Mesenchymal stem cell (in vitro differentiated cells and primary cell): ENCODE measurements around the gene NAT14.

Experiments used
- DNase-seq: peaks from one replicate; pipeline ENCODE4 v3.0.0-alpha.2; 2013
- H2AFZ ChIP-seq: one replicate; pipeline ENCODE4 v1.6.1; 2013; ENCODE audit warnings: low read depth, mild to moderate bottlenecking, control low read depth, inconsistent platforms, low read length, moderate library complexity
- H2AK5ac ChIP-seq: 2 replicates; pipeline ENCODE4 v1.6.1; 2013; ENCODE audit warnings: low read length, moderate library complexity, mild to moderate bottlenecking, inconsistent platforms; ENCODE audit not compliant: severe bottlenecking
- H2BK120ac ChIP-seq: one replicate; pipeline ENCODE4 v1.6.1; 2013; ENCODE audit warnings: low read depth, mild to moderate bottlenecking, inconsistent platforms, low read length, moderate library complexity
- H2BK12ac ChIP-seq, 2 experiments: one replicate each; pipeline ENCODE4 v1.6.1; 2013; ENCODE audit warnings: inconsistent platforms in 2 of 2, low read length in 2 of 2, mild to moderate bottlenecking in 2 of 2, moderate library complexity in 2 of 2, control low read depth in 1 of 2
- H2BK15ac ChIP-seq: one replicate; pipeline ENCODE4 v1.6.1; 2013; ENCODE audit warnings: mild to moderate bottlenecking, low read depth, inconsistent platforms; ENCODE audit not compliant: poor library complexity, severe bottlenecking
- H2BK5ac ChIP-seq: 2 replicates; pipeline ENCODE4 v1.6.1; 2013; ENCODE audit warnings: low read depth, mild to moderate bottlenecking, low read length, control low read depth, inconsistent platforms; ENCODE audit not compliant: poor library complexity, severe bottlenecking
- H3K14ac ChIP-seq, 2 experiments: one replicate each; pipeline ENCODE4 v1.6.1; 2013; ENCODE audit warnings: inconsistent platforms in 2 of 2, low read length in 2 of 2, control low read depth in 1 of 2, mild to moderate bottlenecking in 1 of 2, moderate library complexity in 1 of 2
- H3K18ac ChIP-seq, 2 experiments: one replicate each; pipeline ENCODE4 v1.6.1; 2013; ENCODE audit warnings: inconsistent platforms in 2 of 2, low read length in 2 of 2, control low read depth in 1 of 2, low read depth in 1 of 2, mild to moderate bottlenecking in 1 of 2
- H3K23ac ChIP-seq, 2 experiments: one replicate each; pipeline ENCODE4 v1.6.1; 2013; ENCODE audit warnings: inconsistent platforms in 2 of 2, low read length in 2 of 2, mild to moderate bottlenecking in 2 of 2, moderate library complexity in 2 of 2, control low read depth in 1 of 2
- H3K27ac ChIP-seq: 2 replicates; pipeline ENCODE4 v1.5.1; 2013; ENCODE audit warnings: mild to moderate bottlenecking, moderate library complexity, low read length, control low read depth, inconsistent platforms; ENCODE audit not compliant: poor library complexity, severe bottlenecking
- H3K27me3 ChIP-seq, 2 experiments: 2 replicates each; pipeline versions ENCODE4 v1.6.1 to v1.7.0; 2013; ENCODE audit warnings: low read length in 2 of 2, mild to moderate bottlenecking in 2 of 2, moderate library complexity in 2 of 2, control low read depth in 1 of 2, inconsistent platforms in 1 of 2; ENCODE audit not compliant: control insufficient read depth in 1 of 2, insufficient read depth in 1 of 2
- H3K36me3 ChIP-seq, 2 experiments: 2 replicates each; pipeline versions ENCODE4 v1.6.1 to v1.7.0; 2013; ENCODE audit warnings: low read length in 2 of 2, control low read depth in 1 of 2, inconsistent platforms in 1 of 2, low read depth in 1 of 2, mild to moderate bottlenecking in 1 of 2; ENCODE audit not compliant: insufficient read depth in 2 of 2, control insufficient read depth in 1 of 2
- H3K4ac ChIP-seq, 2 experiments: one replicate each; pipeline ENCODE4 v1.6.1; 2013; ENCODE audit warnings: inconsistent platforms in 2 of 2, low read length in 2 of 2, mild to moderate bottlenecking in 2 of 2, moderate library complexity in 2 of 2, control low read depth in 1 of 2, low read depth in 1 of 2
- H3K4me1 ChIP-seq: 2 replicates; pipeline ENCODE4 v1.6.1; 2013; ENCODE audit warnings: low read depth, low read length, control low read depth; ENCODE audit not compliant: control insufficient read depth, insufficient read depth
- H3K4me2 ChIP-seq: 2 replicates; pipeline ENCODE4 v1.6.1; 2013; ENCODE audit warnings: low read length, mild to moderate bottlenecking, inconsistent platforms; ENCODE audit not compliant: poor library complexity, severe bottlenecking
- H3K4me3 ChIP-seq, 2 experiments: 2 replicates each; pipeline versions ENCODE4 v1.5.1 to v1.7.0; 2013; ENCODE audit warnings: low read length in 2 of 2, mild to moderate bottlenecking in 2 of 2, control low read depth in 1 of 2, low read depth in 1 of 2; ENCODE audit not compliant: insufficient read depth in 1 of 2
- H3K79me1 ChIP-seq: replicated peaks from 2 replicates; pipeline ENCODE4 v1.6.1; 2013; ENCODE audit warnings: mild to moderate bottlenecking, control low read depth, low read length, inconsistent platforms; ENCODE audit not compliant: poor library complexity, severe bottlenecking
- H3K9ac ChIP-seq: 2 replicates; pipeline ENCODE4 v1.7.0; 2013; ENCODE audit warnings: mild to moderate bottlenecking, low read length, moderate library complexity
- H3K9me3 ChIP-seq: 2 replicates; pipeline ENCODE4 v1.7.0; 2013; ENCODE audit warnings: mild to moderate bottlenecking, low read length; ENCODE audit not compliant: control insufficient read depth
- H4K8ac ChIP-seq: one replicate; pipeline ENCODE4 v1.6.1; 2013; ENCODE audit warnings: inconsistent platforms, mild to moderate bottlenecking, low read length, moderate library complexity
- H4K91ac ChIP-seq: one replicate; pipeline ENCODE4 v1.6.1; 2013; ENCODE audit warnings: mild to moderate bottlenecking, low read length, inconsistent platforms
- WGBS: methylation state at CpG from one replicate; pipeline ENCODE4 v1.1.7; 2013; ENCODE audit warnings: mixed read lengths; 5-methylcytosine and 5-hydroxymethylcytosine counted together

The NAT14 gene

DNA sequence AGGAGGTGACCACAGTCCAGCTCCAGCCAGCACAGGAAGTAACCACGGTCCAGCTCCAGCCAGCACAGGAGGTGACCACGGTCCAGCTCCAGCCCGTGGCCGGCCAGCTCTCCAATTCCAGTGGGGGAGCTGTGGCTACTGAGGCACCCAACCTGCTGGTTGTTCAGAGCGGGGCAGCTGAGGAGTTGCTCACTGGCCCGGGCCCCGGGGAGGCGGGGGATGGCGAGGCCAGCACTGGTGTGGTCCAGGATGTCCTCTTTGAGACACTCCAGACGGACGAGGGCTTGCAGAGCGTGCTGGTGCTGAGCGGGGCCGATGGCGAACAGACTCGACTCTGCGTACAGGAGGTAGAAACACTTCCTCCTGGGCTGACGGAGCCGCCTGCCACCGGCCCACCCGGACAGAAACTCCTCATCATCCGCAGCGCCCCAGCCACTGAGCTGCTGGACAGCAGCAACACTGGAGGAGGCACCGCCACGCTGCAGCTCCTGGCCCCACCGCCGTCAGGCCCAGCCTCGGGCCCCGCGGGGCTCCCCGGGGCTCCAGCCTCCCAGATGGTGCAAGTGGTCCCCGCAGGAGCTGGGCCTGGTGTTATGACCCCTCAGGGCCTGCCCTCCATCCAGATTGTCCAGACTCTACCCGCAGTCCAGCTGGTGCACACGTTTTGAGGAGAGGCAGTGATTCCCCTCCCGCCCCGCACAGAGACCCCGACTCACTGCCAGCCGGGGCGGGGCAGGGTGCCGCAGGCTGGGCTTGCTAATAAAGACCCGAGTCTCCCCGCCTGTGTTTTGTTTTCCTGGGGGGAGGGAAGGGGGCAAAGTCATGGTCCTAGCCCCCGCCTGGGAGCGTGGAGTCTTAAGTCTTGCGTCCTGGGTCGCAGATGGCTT, 1.0 kb upstream of the NAT14 start:
- peak overlapping the region; percentile 92 for H3K4me2 ChIP-seq
- peak overlapping the region in 1 of 2 experiments; percentile 22 for H2BK12ac ChIP-seq
- WGBS = 72% methylated on average over 46 of the region's 46 CpGs
- peak overlapping the region; percentile 86 for H3K9ac ChIP-seq
- peaks cover 65% of the 10 kb centered on the region for H3K4me1 ChIP-seq
- H2BK15ac ChIP-seq = peak overlapping the region; percentile 3
- no peaks in the 10 kb centered on the region for H3K9me3 ChIP-seq
- H2AK5ac ChIP-seq = no peak overlapping the region
- H3K18ac ChIP-seq = no peak overlapping the region
- H3K27me3 ChIP-seq = no peaks in the 10 kb centered on the region
- H2BK5ac ChIP-seq = no peak overlapping the region
- H3K23ac ChIP-seq = peak overlapping the region in 1 of 2 experiments; percentile 43
- no peak overlapping the region for H4K8ac ChIP-seq
- H3K4ac ChIP-seq = peak overlapping the region; percentile 15 to 64
- H3K27ac ChIP-seq = no peak overlapping the region
- H4K91ac ChIP-seq = peak overlapping the region; percentile 44
- H3K36me3 ChIP-seq = peaks cover 6 to 57% of the 10 kb centered on the region in 2 experiments
- H3K79me1 ChIP-seq = peaks cover 20% of the 10 kb centered on the region
- H3K14ac ChIP-seq = no peak overlapping the region
- H2BK120ac ChIP-seq = no peak overlapping the region
- H3K4me3 ChIP-seq = peak overlapping the region in 1 of 2 experiments; percentile 78
- no peak overlapping the region for H2AFZ ChIP-seq
- no peak for DNase-seq

DNA sequence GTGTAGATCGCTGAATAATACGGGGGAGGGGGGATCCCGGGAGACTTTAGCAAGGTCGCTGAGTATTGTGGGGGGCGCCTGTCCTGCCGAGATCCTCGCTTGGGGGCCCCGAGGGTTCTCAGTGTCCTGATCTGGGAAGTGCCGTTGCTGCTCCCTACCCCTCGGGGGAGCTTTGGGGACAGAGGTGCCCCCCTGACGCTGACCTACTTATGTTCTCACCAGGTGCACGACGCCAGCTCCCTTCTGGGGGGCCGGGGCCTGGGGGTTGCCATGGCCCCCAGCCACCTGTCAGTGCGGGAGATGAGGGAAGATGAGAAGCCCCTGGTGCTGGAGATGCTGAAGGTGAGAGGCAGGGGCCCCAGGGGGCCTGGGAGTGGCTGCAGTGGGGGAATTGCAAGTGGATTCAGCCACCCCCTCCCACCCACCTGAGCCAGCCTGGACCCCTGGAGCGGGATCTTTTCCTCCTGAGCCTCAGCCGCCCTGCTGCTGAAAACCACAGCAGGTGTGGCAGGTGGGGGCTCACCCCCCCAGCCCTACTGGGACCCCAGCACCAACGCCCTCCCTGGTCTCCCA, 537 bp downstream of the NAT14 start:
- peak overlapping the region; percentile 98 for H2BK15ac ChIP-seq
- peak overlapping the region; percentile 19 for H2BK5ac ChIP-seq
- H3K9me3 ChIP-seq = no peaks in the 10 kb centered on the region
- H3K36me3 ChIP-seq = peaks cover 6 to 62% of the 10 kb centered on the region in 2 experiments
- peak overlapping the region; percentile 14 to 92 for H2BK12ac ChIP-seq
- peak overlapping the region; percentile 76 for H4K91ac ChIP-seq
- DNase-seq = no peak
- peak overlapping the region; percentile 38 for H2AK5ac ChIP-seq
- no peak overlapping the region for H2AFZ ChIP-seq
- peak overlapping the region; percentile 90 for H4K8ac ChIP-seq
- 18% methylated on average over 18 of the region's 18 CpGs for WGBS
- peak overlapping the region; percentile 92 to 97 for H3K4ac ChIP-seq
- peaks cover 68% of the 10 kb centered on the region for H3K4me1 ChIP-seq
- H3K9ac ChIP-seq = peak overlapping the region; percentile 86
- H3K18ac ChIP-seq = peak overlapping the region; percentile 69 to 82
- peak overlapping the region in 1 of 2 experiments; percentile 38 for H3K23ac ChIP-seq
- no peaks in the 10 kb centered on the region for H3K27me3 ChIP-seq
- peak overlapping the region; percentile 72 to 78 for H3K4me3 ChIP-seq
- H3K4me2 ChIP-seq = peak overlapping the region; percentile 92
- peak overlapping the region; percentile 99 for H2BK120ac ChIP-seq
- peak overlapping the region; percentile 48 to 83 for H3K14ac ChIP-seq
- H3K79me1 ChIP-seq = peaks cover 20% of the 10 kb centered on the region
- peak overlapping the region; percentile 87 for H3K27ac ChIP-seq

DNA sequence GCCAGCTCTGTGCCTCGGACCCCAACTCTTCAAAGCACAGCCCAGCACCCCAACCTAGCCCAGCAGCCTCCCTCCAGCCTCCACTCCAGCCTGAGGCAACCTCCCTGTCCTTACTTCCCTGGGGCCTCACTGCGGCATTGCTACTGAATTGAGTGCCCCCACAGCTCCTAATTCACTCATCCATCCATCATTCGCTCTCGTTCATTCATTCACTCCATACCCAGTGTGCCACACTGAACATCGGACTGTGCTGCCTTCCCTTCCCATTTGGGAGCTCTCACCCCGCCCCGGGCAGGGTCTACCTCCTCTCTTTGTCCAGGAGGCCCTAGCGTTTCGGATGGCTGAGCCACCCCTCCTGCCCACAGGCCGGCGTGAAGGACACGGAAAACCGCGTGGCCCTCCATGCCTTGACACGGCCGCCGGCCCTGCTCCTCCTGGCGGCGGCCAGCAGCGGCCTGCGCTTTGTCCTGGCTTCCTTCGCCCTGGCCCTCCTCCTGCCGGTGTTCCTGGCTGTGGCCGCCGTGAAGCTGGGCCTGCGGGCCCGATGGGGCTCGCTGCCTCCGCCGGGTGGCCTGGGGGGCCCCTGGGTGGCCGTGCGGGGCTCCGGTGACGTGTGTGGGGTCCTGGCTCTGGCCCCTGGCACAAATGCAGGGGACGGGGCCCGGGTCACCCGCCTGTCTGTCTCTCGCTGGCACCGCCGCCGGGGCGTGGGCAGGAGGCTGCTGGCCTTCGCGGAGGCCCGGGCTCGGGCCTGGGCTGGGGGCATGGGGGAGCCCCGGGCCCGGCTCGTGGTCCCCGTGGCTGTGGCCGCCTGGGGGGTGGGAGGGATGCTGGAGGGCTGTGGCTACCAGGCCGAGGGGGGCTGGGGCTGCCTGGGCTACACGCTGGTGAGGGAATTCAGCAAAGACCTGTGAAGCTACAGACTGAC, 1.3 kb downstream of the NAT14 start:
- H2BK120ac ChIP-seq = peak overlapping the region; percentile 99
- peak overlapping the region; percentile 92 to 95 for H2BK12ac ChIP-seq
- DNase-seq = no peak
- H3K14ac ChIP-seq = peak overlapping the region in 1 of 2 experiments; percentile 64
- H2AFZ ChIP-seq = no peak overlapping the region
- peak overlapping the region; percentile 96 for H2BK15ac ChIP-seq
- H3K27me3 ChIP-seq = no peaks in the 10 kb centered on the region
- peak overlapping the region; percentile 55 to 89 for H3K4ac ChIP-seq
- H3K9me3 ChIP-seq = no peaks in the 10 kb centered on the region
- peak overlapping the region; percentile 86 for H3K9ac ChIP-seq
- peaks cover 70% of the 10 kb centered on the region for H3K4me1 ChIP-seq
- peaks cover 6 to 62% of the 10 kb centered on the region in 2 experiments for H3K36me3 ChIP-seq
- peak overlapping the region; percentile 95 for H4K91ac ChIP-seq
- H3K79me1 ChIP-seq = peaks cover 20% of the 10 kb centered on the region
- peak overlapping the region; percentile 92 for H3K4me2 ChIP-seq
- peak overlapping the region; percentile 88 to 91 for H3K18ac ChIP-seq
- peak overlapping the region; percentile 72 to 78 for H3K4me3 ChIP-seq
- peak overlapping the region; percentile 95 for H3K27ac ChIP-seq
- 83% methylated on average over 52 of the region's 53 CpGs for WGBS
- H4K8ac ChIP-seq = peak overlapping the region; percentile 86
- H2BK5ac ChIP-seq = peak overlapping the region; percentile 66
- no peak overlapping the region for H3K23ac ChIP-seq
- peak overlapping the region; percentile 38 for H2AK5ac ChIP-seq
